HepG2 (cell line): ENCODE data around the gene ZNF77.

Experiments
- IRF9 ChIP-seq: sonication (generic); formaldehyde crosslinking; IDR thresholded peaks from 2 replicates; pipeline ENCODE4 v1.8.0; 2022; ENCODE audit warnings: missing genetic modification reagents, mild to moderate bottlenecking, borderline replicate concordance
- POLR2A ChIP-seq, 2 experiments: IDR thresholded peaks; 2 replicates each; pipeline ENCODE4 v1.6.1; 2011; ENCODE audit warnings: low read depth in 2 of 2, low read length in 2 of 2, mild to moderate bottlenecking in 1 of 2, moderate library complexity in 1 of 2; ENCODE audit not compliant: insufficient read depth in 1 of 2
- SALL2 ChIP-seq: sonication (generic); formaldehyde crosslinking; IDR thresholded peaks from 2 replicates; pipeline ENCODE4 v1.8.1; 2023; ENCODE audit warnings: mild to moderate bottlenecking, missing genetic modification reagents, inconsistent platforms
- SKI ChIP-seq: fragments of 450-650 bp; IDR thresholded peaks from one replicate; pipeline ENCODE4 v1.6.1; 2018; ENCODE audit warnings: mild to moderate bottlenecking; ENCODE audit not compliant: partially characterized antibody
- SP1 ChIP-seq, 2 experiments: fragments of 450-650 bp in 1 of 2; sonication (generic) in 1 of 2; formaldehyde crosslinking in 1 of 2; IDR thresholded peaks; 2 replicates each; pipeline versions ENCODE4 v1.4.0 to v1.6.1; 2016 to 2020; ENCODE audit warnings: missing genetic modification reagents in 1 of 2
- TEAD2 ChIP-seq: sonication (generic); formaldehyde crosslinking; IDR thresholded peaks from 2 replicates; pipeline ENCODE4 v1.9.0; 2021; ENCODE audit warnings: missing genetic modification reagents
- YY1 ChIP-seq: IDR thresholded peaks from 2 replicates; pipeline ENCODE4 v1.6.1; 2011; ENCODE audit warnings: low read length, low read depth, moderate library complexity, mild to moderate bottlenecking; ENCODE audit not compliant: insufficient read depth, insufficient replicate concordance
- ZNF138 ChIP-seq: sonication (generic); formaldehyde crosslinking; IDR thresholded peaks from 2 replicates; pipeline ENCODE4 v1.5.0; 2020; ENCODE audit warnings: mild to moderate bottlenecking, low read depth, missing genetic modification reagents
- TF ChIP-seq, protein P1 (sequence below): sonication (generic); formaldehyde crosslinking; IDR thresholded peaks from 2 replicates; pipeline ENCODE4 v1.4.0; 2020; ENCODE audit warnings: low read depth, mild to moderate bottlenecking, missing genetic modification reagents

- TF ChIP-seq, protein P1, sequence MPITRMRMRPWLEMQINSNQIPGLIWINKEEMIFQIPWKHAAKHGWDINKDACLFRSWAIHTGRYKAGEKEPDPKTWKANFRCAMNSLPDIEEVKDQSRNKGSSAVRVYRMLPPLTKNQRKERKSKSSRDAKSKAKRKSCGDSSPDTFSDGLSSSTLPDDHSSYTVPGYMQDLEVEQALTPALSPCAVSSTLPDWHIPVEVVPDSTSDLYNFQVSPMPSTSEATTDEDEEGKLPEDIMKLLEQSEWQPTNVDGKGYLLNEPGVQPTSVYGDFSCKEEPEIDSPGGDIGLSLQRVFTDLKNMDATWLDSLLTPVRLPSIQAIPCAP = no peak
- TF ChIP-seq IRF9 (CRISPR knock-in tag) (no peak), SALL2 (no peak), YY1 (no peak), ZNF138 (CRISPR knock-in tag) (no peak), TEAD2 (CRISPR knock-in tag) (no peak), SP1 (IDR thresholded peaks at IDR 0.05) (no peak), SP1 (CRISPR knock-in tag; IDR thresholded peaks at IDR 0.05) (no peak), SKI (no peak), POLR2A (IDR thresholded peaks at IDR 0.05; ENCODE audit: insufficient read depth in 1 of 2, low read depth in 2 of 2, low read length in 2 of 2) (no peak)
Observed at GRCh38 chr19:2885736-2886135, 59.0 kb downstream of the ZNF77 start.
